ENCODE data around the gene ZNRD2.

ZNRD2 gene

DNA sequence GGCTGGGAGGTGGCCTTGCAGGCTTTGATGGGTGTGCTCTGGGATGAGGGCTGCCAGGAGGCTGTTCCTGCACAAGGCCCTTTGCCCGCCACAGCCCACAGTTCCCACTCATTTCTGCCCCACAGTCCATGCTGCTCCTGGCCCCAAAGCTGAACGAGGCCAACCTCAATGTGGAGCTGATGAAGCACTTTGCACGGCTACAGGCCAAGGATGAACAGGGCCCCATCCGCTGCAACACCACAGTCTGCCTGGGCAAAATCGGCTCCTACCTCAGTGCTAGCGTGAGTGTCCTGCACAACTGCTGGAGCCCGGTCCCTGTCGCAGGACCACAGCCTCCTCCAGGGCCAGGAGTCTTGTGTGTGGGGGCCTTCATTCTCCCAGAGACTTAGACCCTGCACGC is 35.2 kb upstream of the ZNRD2 start:
- DNase-seq (ENCODE audit: low read depth) = no peak
- no peak for TF ChIP-seq CTCF (IDR thresholded peaks at IDR 0.05; ENCODE audit: control insufficient read depth, insufficient read depth, low read depth, low read length, missing control alignments)

DNA sequence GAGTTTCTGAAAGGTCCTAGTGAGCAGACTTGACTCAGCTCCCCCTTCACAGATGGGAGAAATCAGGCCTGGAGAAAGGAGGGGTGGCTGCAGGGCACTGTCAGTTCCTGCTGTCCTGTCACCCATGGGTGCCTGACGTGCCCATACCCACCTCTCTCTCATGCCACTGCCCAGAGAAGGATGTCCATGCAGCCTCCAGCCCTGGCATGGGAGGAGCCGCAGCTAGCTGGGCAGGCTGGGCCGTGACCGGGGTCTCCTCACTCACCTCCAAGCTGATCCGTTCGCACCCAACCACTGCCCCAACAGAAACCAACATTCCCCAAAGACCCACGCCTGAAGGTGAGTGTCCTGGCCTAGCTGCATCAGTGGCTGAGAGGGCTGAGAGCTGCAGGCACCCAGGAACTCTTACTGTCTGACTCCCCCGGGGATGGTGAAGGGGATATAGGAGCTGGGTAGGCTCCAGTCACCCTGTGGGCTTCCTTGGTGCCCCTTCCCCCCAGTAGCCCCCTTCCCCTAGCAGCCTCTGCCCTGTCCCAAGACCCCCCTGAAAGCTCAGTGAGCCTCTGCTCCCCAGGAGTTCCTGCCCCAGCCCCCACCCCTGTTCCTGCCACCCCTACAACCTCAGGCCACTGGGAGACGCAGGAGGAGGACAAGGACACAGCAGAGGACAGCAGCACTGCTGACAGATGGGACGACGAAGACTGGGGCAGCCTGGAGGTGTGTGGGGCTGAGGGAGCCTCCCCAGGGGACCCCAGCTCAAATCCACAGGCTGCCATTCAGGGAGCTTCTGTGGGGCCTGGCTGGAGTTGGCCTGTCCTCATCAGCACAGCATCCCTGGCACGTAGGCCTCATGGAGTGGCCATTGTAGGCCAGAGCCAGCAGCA is 33.6 kb upstream of the ZNRD2 start:
- TF ChIP-seq CTCF (IDR thresholded peaks at IDR 0.05; ENCODE audit: control insufficient read depth, insufficient read depth, low read depth, low read length, missing control alignments) = no peak
- no peak for DNase-seq (ENCODE audit: low read depth)
- no peak overlapping the region for H3K4me3 ChIP-seq (ENCODE audit: control insufficient read depth, low read depth, low read length)

More for the DNA sequence above, 35.2 kb upstream of the ZNRD2 start:
- no peak overlapping the region for H3K4me3 ChIP-seq (ENCODE audit: control insufficient read depth, low read depth, low read length)

- H3K4me3 ChIP-seq (ENCODE audit: control insufficient read depth, low read depth, low read length) = no peak overlapping the region
- no peak for DNase-seq (ENCODE audit: low read depth)
- no peak for TF ChIP-seq CTCF (IDR thresholded peaks at IDR 0.05; ENCODE audit: control insufficient read depth, insufficient read depth, low read depth, low read length, missing control alignments)
Observed at GRCh38 chr11:65537296-65537597, 33.0 kb upstream of the ZNRD2 start.

DNA sequence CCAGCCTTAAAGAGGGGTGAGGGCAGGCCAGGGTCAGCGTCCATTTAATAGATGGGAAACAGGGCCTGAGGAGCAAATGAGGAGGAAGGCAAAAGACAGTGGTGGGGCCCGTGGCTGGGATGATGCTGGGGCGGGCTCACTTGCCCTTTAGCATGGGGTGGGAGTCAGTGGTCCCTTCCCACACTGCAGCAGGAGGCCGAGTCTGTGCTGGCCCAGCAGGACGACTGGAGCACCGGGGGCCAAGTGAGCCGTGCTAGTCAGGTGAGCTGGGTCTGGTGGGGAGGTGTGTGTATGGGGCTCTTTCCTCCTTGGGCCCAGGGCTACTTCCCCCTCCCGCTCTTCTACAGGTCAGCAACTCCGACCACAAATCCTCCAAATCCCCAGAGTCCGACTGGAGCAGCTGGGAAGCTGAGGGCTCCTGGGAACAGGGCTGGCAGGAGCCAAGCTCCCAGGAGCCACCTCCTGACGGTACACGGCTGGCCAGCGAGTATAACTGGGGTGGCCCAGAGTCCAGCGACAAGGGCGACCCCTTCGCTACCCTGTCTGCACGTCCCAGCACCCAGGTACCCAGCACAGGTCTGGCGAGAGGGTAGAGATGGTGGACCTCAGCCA is 32.6 kb upstream of the ZNRD2 start:
- no peak for TF ChIP-seq CTCF (IDR thresholded peaks at IDR 0.05; ENCODE audit: control insufficient read depth, insufficient read depth, low read depth, low read length, missing control alignments)
- no peak for DNase-seq (ENCODE audit: low read depth)
- no peak overlapping the region for H3K4me3 ChIP-seq (ENCODE audit: control insufficient read depth, low read depth, low read length)

GRCh38 chr11:65538232-65538914 is 31.9 kb upstream of the ZNRD2 start:
- H3K4me3 ChIP-seq (ENCODE audit: control insufficient read depth, low read depth, low read length) = no peak overlapping the region
- no peak for TF ChIP-seq CTCF (IDR thresholded peaks at IDR 0.05; ENCODE audit: control insufficient read depth, insufficient read depth, low read depth, low read length, missing control alignments)
- DNase-seq (ENCODE audit: low read depth) = no peak

GRCh38 chr11:65538915-65539743 is 31.1 kb upstream of the ZNRD2 start:
- no peak overlapping the region for H3K4me3 ChIP-seq (ENCODE audit: control insufficient read depth, low read depth, low read length)
- no peak for DNase-seq (ENCODE audit: low read depth)
- no peak for TF ChIP-seq CTCF (IDR thresholded peaks at IDR 0.05; ENCODE audit: control insufficient read depth, insufficient read depth, low read depth, low read length, missing control alignments)
